GM23248 (cell line): Measurements from ENCODE around the gene BDH1. TPM values are rescaled to one million over a fixed set of nuclear protein-coding genes. Genes with fewer than 3 reads are reported as not detected.

Experiments used
- DNase-seq: peaks from one replicate; pipeline ENCODE4 v3.0.0-alpha.2; 2015
- H2AFZ ChIP-seq: fragments of 200-600 bp; sonication (generic); 2 replicates; pipeline ENCODE4 v1.6.1; 2016; ENCODE audit warnings: antibody characterized with exemption
- H3F3A ChIP-seq: fragments of 200-600 bp; sonication (generic); 2 replicates; pipeline ENCODE4 v1.6.1; 2016; ENCODE audit warnings: mild to moderate bottlenecking, antibody characterized with exemption, mixed run types; ENCODE audit not compliant: insufficient read depth
- H3K27ac ChIP-seq: fragments of 200-600 bp; sonication (generic); 2 replicates; pipeline ENCODE4 v1.5.1; 2016; ENCODE audit warnings: mild to moderate bottlenecking
- H3K27me3 ChIP-seq: fragments of 200-600 bp; sonication (generic); replicated peaks from 2 replicates; pipeline ENCODE4 v1.6.1; 2016; ENCODE audit warnings: mild to moderate bottlenecking; ENCODE audit not compliant: insufficient read depth
- H3K36me3 ChIP-seq: fragments of 200-600 bp; sonication (generic); 2 replicates; pipeline ENCODE4 v1.6.1; 2016; ENCODE audit warnings: low read depth, mild to moderate bottlenecking
- H3K4me1 ChIP-seq: fragments of 200-600 bp; sonication (generic); 2 replicates; pipeline ENCODE4 v1.6.1; 2016; ENCODE audit warnings: mild to moderate bottlenecking; ENCODE audit not compliant: insufficient read depth
- H3K4me2 ChIP-seq: fragments of 200-600 bp; sonication (generic); one replicate; pipeline ENCODE4 v1.6.1; 2016; ENCODE audit warnings: mild to moderate bottlenecking; ENCODE audit not compliant: unreplicated experiment
- H3K4me3 ChIP-seq: fragments of 200-600 bp; sonication (generic); 2 replicates; pipeline ENCODE4 v1.5.1; 2016; ENCODE audit warnings: mild to moderate bottlenecking
- H3K79me2 ChIP-seq: fragments of 200-600 bp; sonication (generic); 2 replicates; pipeline ENCODE4 v1.6.1; 2016; ENCODE audit warnings: mild to moderate bottlenecking; ENCODE audit not compliant: insufficient read depth
- H3K9ac ChIP-seq: fragments of 200-600 bp; sonication (generic); 2 replicates; pipeline ENCODE4 v1.6.1; 2016; ENCODE audit warnings: mild to moderate bottlenecking
- H3K9me2 ChIP-seq: fragments of 200-600 bp; sonication (generic); 2 replicates; pipeline ENCODE4 v1.6.1; 2016; ENCODE audit warnings: mixed run types, mild to moderate bottlenecking, moderate library complexity; ENCODE audit not compliant: insufficient read depth
- H3K9me3 ChIP-seq: fragments of 200-600 bp; sonication (generic); one replicate; pipeline ENCODE4 v1.6.1; 2017; ENCODE audit warnings: low read depth
- H4K20me1 ChIP-seq: fragments of 200-600 bp; sonication (generic); 2 replicates; pipeline ENCODE4 v1.6.0; 2016; ENCODE audit not compliant: insufficient read depth
- EZH2 ChIP-seq: fragments of 200-600 bp; sonication (generic); IDR thresholded peaks from 2 replicates; pipeline ENCODE4 v1.6.1; 2018; ENCODE audit warnings: antibody characterized with exemption, mild to moderate bottlenecking; ENCODE audit not compliant: insufficient read depth, poor library complexity, severe bottlenecking
- EZH2phosphoT487 ChIP-seq: fragments of 200-600 bp; sonication (generic); IDR thresholded peaks from 2 replicates; pipeline ENCODE4 v1.6.1; 2018; ENCODE audit warnings: antibody characterized with exemption, moderate library complexity, mild to moderate bottlenecking, low read depth; ENCODE audit not compliant: insufficient read depth
- WGBS, 2 experiments: methylation state at CpG; one replicate each; pipeline ENCODE4 v1.1.6; 2015 to 2017; ENCODE audit warnings: low lambda C conversion rate in 2 of 2, low coverage in 1 of 2; ENCODE audit errors: missing lambda C conversion rate in 2 of 2; 5-methylcytosine and 5-hydroxymethylcytosine counted together
- in situ Hi-C: fragments of 300-500 bp; cut with MboI; formaldehyde crosslinking; loops from 2 replicates; pipeline ENCODE4 v1.15.0; 2020
- polyA plus RNA-seq: library from polyadenylated mRNA; unstranded; fragments of >200 nt; fragmentation: Nextera tagmentation; extraction: Ambion mirVana; gene quantifications from 2 replicates; pipeline ENCODE4 v1.2.1, GENCODE V29; 2016
- small RNA-seq: library from RNA; depleted of rRNA; stranded (forward); fragments of <200 nt; gene quantifications from one replicate; pipeline ENCODE3, GENCODE V24; 2014; ENCODE audit warnings: low read depth, low replicate concordance
- total RNA-seq: library from RNA; depleted of rRNA; stranded (reverse); fragments of >200 nt; shearing (Covaris generic); gene quantifications from 2 replicates; pipeline ENCODE4 v1.2.3, GENCODE V29; 2014; rRNA removed

BDH1 gene
- total and polyA plus RNA-seq, 2 experiments from 2014 or later = 2.7 to 3.4 TPM

GRCh38 chr3:197463279-197463678 lies 92.5 kb downstream of the BDH1 start:
- peak overlapping the region; percentile 36 for H3K27ac ChIP-seq
- WGBS, 2 experiments = 62 to 63% methylated on average over 3 of the region's 3 CpGs
- no peaks in the 10 kb centered on the region for H3K9me3 ChIP-seq
- no peaks in the 10 kb centered on the region for H4K20me1 ChIP-seq
- H3K79me2 ChIP-seq = no peaks in the 10 kb centered on the region
- in situ Hi-C loops = no loop called here
- peak; percentile 55 for DNase-seq
- peaks cover 46% of the 10 kb centered on the region for H3F3A ChIP-seq
- peaks cover 39% of the 10 kb centered on the region for H3K4me1 ChIP-seq
- no peaks in the 10 kb centered on the region for H3K9me2 ChIP-seq
- H3K27me3 ChIP-seq = no peaks in the 10 kb centered on the region
- H3K9ac ChIP-seq = 0 out of 2 replicates have a peak overlapping the region, but pooled peaks have one; percentile 6
- H3K4me3 ChIP-seq = 0 out of 2 replicates have a peak overlapping the region, but pooled peaks have one; percentile 13
- TF ChIP-seq EZH2 = no peak
- TF ChIP-seq EZH2phosphoT487 = no peak
- no peaks in the 10 kb centered on the region for H3K36me3 ChIP-seq
- H2AFZ ChIP-seq = 0 out of 2 replicates have a peak overlapping the region, but pooled peaks have one; percentile 13
- peak overlapping the region; percentile 67 for H3K4me2 ChIP-seq

- H3K36me3 ChIP-seq = no peaks in the 10 kb centered on the region
- H4K20me1 ChIP-seq = no peaks in the 10 kb centered on the region
- in situ Hi-C loops = no loop called here
- H3K4me2 ChIP-seq = no peak overlapping the region
- H3K9me2 ChIP-seq = no peaks in the 10 kb centered on the region
- TF ChIP-seq EZH2 (no peak), EZH2phosphoT487 (no peak)
- H3K4me3 ChIP-seq = no peak overlapping the region
- no peaks in the 10 kb centered on the region for H3K9me3 ChIP-seq
- H3K4me1 ChIP-seq = peaks cover 34% of the 10 kb centered on the region
- WGBS, 2 experiments = 85 to 86% methylated on average over 7 of the region's 7 CpGs
- no peak overlapping the region for H2AFZ ChIP-seq
- peaks cover 43% of the 10 kb centered on the region for H3F3A ChIP-seq
- DNase-seq = no peak
- no peaks in the 10 kb centered on the region for H3K79me2 ChIP-seq
- H3K27ac ChIP-seq = peak overlapping the region; percentile 36; the same call in 1 of the 2 replicates
- no peak overlapping the region for H3K9ac ChIP-seq
- no peaks in the 10 kb centered on the region for H3K27me3 ChIP-seq
Observed at GRCh38 chr3:197462808-197463207, 93.0 kb downstream of the BDH1 start.

GRCh38 chr3:197460639-197461038 lies 95.1 kb downstream of the BDH1 start:
- no peaks in the 10 kb centered on the region for H3K36me3 ChIP-seq
- no peaks in the 10 kb centered on the region for H3K9me2 ChIP-seq
- WGBS, 2 experiments = 73 to 75% methylated on average over 6 of the region's 6 CpGs
- no peaks in the 10 kb centered on the region for H3K27me3 ChIP-seq
- no peak overlapping the region for H2AFZ ChIP-seq
- H3K4me2 ChIP-seq = no peak overlapping the region
- H4K20me1 ChIP-seq = no peaks in the 10 kb centered on the region
- DNase-seq = no peak
- no peaks in the 10 kb centered on the region for H3K9me3 ChIP-seq
- H3F3A ChIP-seq = peaks cover 22% of the 10 kb centered on the region
- in situ Hi-C loops = no loop called here
- no peaks in the 10 kb centered on the region for H3K79me2 ChIP-seq
- TF ChIP-seq EZH2 (no peak), EZH2phosphoT487 (no peak)
- H3K27ac ChIP-seq = no peak overlapping the region
- no peak overlapping the region for H3K9ac ChIP-seq
- H3K4me1 ChIP-seq = peaks cover 18% of the 10 kb centered on the region
- no peak overlapping the region for H3K4me3 ChIP-seq

GRCh38 chr3:197460002-197460401 lies 95.8 kb downstream of the BDH1 start:
- Histone ChIP-seq H3K4me1 (peaks cover 18% of the 10 kb centered on the region), H3K79me2 (no peaks in the 10 kb centered on the region), H3K9me3 (no peaks in the 10 kb centered on the region), H2AFZ (no peak overlapping the region), H3K36me3 (no peaks in the 10 kb centered on the region), H3K27ac (no peak overlapping the region), H4K20me1 (no peaks in the 10 kb centered on the region), H3K4me3 (no peak overlapping the region), H3K9me2 (no peaks in the 10 kb centered on the region), H3K9ac (no peak overlapping the region), H3F3A (peaks cover 24% of the 10 kb centered on the region), H3K27me3 (no peaks in the 10 kb centered on the region), H3K4me2 (no peak overlapping the region)
- no peak for TF ChIP-seq EZH2phosphoT487
- TF ChIP-seq EZH2 = no peak
- no peak for DNase-seq
- 76 to 93% methylated on average over 6 to 12 of the region's 13 CpGs for WGBS, 2 experiments
- in situ Hi-C loops = no loop called here

Small RNAs within 50 kb of the gene (small RNA-seq; reads per million reads assigned to genes)
- gene AC132008.1 = not detected

Other genes starting within 250 kb of the BDH1 start
- 16.3 and 18.4 TPM in 2 replicates for gene RUBCN, start 180.9 kb upstream of the BDH1 start, total RNA-seq
- gene RUBCN, start 180.9 kb upstream of the BDH1 start, polyA plus RNA-seq = 10.5 and 11.1 TPM in 2 replicates
- 42.0 and 71.5 TPM in 2 replicates for gene FYTTD1, start 193.9 kb upstream of the BDH1 start, total RNA-seq
- gene FYTTD1, start 193.9 kb upstream of the BDH1 start, polyA plus RNA-seq = 90.4 and 91.8 TPM in 2 replicates
- gene LRCH3, start 235.3 kb upstream of the BDH1 start, total RNA-seq = 20.9 and 28.7 TPM in 2 replicates
- 20.2 and 24.1 TPM in 2 replicates for gene LRCH3, start 235.3 kb upstream of the BDH1 start, polyA plus RNA-seq